Fibroblast of mammary gland (primary cell): ENCODE results near the gene KCNQ1.

Experiments used
- DNase-seq: peaks from one replicate; pipeline ENCODE4 v3.0.0-alpha.2; 2010; ENCODE audit warnings: low read depth
- H3K4me3 ChIP-seq: 2 replicates; pipeline ENCODE4 v1.5.1; 2011; ENCODE audit warnings: low read depth, mild to moderate bottlenecking, low read length, moderate library complexity; ENCODE audit not compliant: control insufficient read depth
- CTCF ChIP-seq: conservative IDR thresholded peaks from 2 replicates; pipeline ENCODE4 v1.5.1; 2011; ENCODE audit warnings: low read depth, low read length, inconsistent platforms; ENCODE audit not compliant: control insufficient read depth, insufficient read depth

Gene KCNQ1

DNA sequence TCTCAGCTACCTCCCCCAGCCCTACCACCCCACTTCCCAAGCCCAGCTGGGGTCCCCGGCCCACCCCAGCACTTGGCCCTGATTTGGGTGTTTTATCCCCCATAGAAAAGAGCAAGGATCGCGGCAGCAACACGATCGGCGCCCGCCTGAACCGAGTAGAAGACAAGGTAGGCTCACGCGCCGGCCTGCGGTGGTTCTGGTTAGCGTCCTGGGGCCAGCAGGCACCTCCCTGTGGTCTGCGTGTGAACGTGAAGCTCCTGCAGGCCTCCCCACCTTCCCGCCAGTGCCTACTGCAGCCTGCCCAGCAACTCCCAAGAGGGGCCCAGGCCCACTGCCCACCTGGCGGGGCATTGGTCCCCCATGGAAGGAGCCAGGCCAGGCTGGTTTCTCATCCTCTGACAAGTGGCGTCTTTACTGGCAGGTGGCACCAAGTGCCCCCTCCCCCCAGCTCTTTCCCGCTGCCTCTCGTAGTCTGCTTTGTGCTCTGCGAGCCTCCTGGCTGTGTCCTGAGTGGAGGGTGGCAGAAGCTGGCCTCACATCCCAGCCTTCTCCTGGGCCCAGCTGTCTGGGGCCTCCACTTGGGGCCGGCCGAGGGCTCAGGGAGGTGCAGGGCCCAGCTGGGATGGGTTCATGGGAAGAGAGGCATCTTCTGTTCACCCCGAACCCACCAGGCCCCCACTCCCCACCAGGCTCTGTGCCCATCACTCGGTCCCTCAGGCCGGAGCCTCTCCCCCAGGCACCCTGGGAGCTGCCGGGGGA is 333.2 kb downstream of the KCNQ1 start:
- no peak overlapping the region for H3K4me3 ChIP-seq
- TF ChIP-seq CTCF = no peak
- DNase-seq = no peak

DNA sequence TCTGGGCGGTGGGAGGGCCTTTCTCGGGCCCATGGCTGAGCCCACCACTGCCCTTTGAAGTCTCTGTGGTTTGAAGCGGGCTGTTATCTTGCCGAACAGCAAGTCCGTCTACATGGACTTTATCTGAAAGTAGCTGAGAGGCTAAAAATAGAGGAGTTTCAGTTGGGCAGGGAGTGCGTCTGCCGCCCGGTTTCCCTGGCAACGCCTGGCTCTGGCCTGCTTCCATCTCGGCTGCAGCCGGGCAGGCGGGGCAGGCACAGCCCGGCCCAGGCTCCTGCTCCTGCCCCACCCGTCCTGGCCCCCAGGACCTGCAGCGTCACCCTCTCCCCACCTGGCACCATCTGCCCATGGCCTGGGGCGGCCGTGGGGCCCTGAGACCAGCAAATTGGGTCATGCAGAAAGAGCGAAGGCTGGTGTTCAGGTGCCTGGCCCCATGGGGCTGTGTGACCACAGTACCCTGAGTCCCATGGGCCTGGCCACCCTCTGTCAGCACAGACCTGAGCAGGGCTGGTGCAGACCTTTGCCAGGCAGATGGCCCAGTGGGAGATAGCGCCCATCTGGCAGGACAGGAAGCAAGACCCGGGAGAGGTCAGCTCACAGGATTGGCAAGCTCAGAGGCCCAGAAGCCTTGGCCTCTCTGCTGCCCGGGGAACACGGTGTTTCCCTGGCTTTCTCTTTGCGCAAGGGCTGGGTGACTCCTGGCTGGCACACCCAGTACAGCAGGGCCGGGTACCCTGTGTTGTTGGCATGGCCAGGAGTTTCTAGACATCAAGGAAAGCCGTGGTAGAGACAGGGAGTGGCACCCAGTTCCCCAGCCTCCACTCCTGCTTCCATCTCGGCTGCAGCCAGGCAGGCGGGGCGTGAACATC is 334.1 kb downstream of the KCNQ1 start:
- no peak overlapping the region for H3K4me3 ChIP-seq
- DNase-seq = no peak
- TF ChIP-seq CTCF = no peak

- no peak for TF ChIP-seq CTCF
- no peak for DNase-seq
- H3K4me3 ChIP-seq = no peak overlapping the region
Measured at GRCh38 chr11:2779499-2779980, 334.7 kb downstream of the KCNQ1 start.

GRCh38 chr11:2779981-2780849 is 335.4 kb downstream of the KCNQ1 start:
- no peak for DNase-seq
- no peak overlapping the region for H3K4me3 ChIP-seq
- no peak for TF ChIP-seq CTCF

DNA sequence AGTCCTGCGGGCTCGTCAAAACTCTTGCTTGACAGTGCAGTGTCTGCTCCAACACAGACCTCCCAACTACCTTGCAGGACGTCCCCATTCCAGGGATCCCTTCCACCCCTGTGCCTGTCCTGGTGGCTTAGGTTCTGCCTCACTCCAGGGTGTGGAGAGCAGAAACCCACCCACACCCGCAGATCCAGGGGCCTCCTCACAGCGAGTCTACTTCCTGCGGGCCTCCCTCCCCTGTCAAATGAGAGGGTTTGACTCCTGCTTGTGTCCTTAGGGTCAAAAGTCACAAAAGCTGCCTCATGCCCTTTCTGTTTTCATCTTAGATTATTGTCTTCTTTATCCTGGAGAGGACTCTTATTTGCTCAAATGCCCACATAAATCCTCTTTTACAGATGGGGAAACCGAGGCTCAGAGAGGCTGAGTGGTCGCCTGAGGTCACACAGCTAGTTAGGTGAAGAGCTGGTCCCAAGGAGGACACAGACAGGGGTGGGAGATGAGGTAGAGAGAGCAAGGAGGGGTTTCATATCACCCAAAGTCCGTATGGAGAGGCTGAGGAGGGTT is 336.1 kb downstream of the KCNQ1 start:
- no peak overlapping the region for H3K4me3 ChIP-seq
- no peak for TF ChIP-seq CTCF
- DNase-seq = no peak
